GM12874 (cell line): ENCODE results near the gene FBLN1.

Source experiments
- CTCF ChIP-seq: IDR thresholded peaks from 2 replicates; pipeline ENCODE4 v1.5.1; 2011; ENCODE audit warnings: low read depth, mild to moderate bottlenecking, control low read depth, low read length, moderate library complexity; ENCODE audit not compliant: insufficient read depth

The FBLN1 gene

GRCh38 chr22:45645526-45646414 is 143.1 kb downstream of the FBLN1 start:
- TF ChIP-seq CTCF = peak; percentile 94

GRCh38 chr22:45647532-45648225 is 145.0 kb downstream of the FBLN1 start:
- TF ChIP-seq CTCF = no peak

- TF ChIP-seq CTCF = no peak
These were observed 145.8 kb downstream of the FBLN1 start for GRCh38 chr22:45648301-45649117.

- no peak for TF ChIP-seq CTCF
These were observed 147.1 kb downstream of the FBLN1 start for GRCh38 chr22:45649809-45650208.

GRCh38 chr22:45650721-45651120 is 148.0 kb downstream of the FBLN1 start:
- no peak for TF ChIP-seq CTCF
